ENCODE results near the gene PRKACA. TPM values are rescaled to one million over a fixed set of nuclear protein-coding genes. Genes with fewer than 3 reads are reported as not detected.

The PRKACA gene
- total RNA-seq, 3 donors from 2014 or later, result 45.0 to 46.1 (median 45.3) TPM

GRCh38 chr19:14115756-14116155 is 1.8 kb downstream of the PRKACA start:
- no peaks in the 10 kb centered on the region for H3K36me3 Mint-ChIP-seq (ENCODE audit: insufficient read depth)
- no peaks in the 10 kb centered on the region for H3K27me3 Mint-ChIP-seq (ENCODE audit: low read depth)
- DNase-seq (no peak), ATAC-seq (no peak)
- H3K4me3 Mint-ChIP-seq, result peak overlapping the region; percentile 90
- no peaks in the 10 kb centered on the region for H3K9me3 Mint-ChIP-seq
- peaks cover 44% of the 10 kb centered on the region for H3K4me1 Mint-ChIP-seq (ENCODE audit: low read depth)

DNA sequence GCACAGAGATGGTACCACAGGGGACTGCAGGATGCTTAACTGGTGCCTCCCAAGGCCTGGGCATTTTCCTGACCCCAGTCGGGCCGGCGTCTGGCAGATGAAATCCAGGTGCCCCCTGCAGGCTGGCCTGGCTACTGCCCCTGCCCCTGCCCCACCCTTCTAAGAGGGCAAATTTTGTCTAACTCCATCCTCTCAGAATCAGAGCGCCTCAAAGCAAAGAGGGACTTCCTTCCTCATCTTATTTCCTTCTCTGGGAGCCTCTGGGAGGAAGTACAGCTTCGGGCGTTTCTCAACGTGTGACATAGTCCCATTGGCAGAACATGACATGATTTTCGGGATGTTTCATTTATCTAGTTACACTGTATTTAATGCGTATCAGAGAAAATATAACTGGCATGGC is 2.7 kb downstream of the PRKACA start:
- Mint-ChIP-seq H3K36me3 (ENCODE audit: insufficient read depth) (no peaks in the 10 kb centered on the region), H3K4me1 (ENCODE audit: low read depth) (peaks cover 44% of the 10 kb centered on the region), H3K9me3 (no peaks in the 10 kb centered on the region), H3K27me3 (ENCODE audit: low read depth) (no peaks in the 10 kb centered on the region), H3K4me3 (peak overlapping the region; percentile 37)
- DNase-seq (peak; percentile 48), ATAC-seq (no peak)

DNA sequence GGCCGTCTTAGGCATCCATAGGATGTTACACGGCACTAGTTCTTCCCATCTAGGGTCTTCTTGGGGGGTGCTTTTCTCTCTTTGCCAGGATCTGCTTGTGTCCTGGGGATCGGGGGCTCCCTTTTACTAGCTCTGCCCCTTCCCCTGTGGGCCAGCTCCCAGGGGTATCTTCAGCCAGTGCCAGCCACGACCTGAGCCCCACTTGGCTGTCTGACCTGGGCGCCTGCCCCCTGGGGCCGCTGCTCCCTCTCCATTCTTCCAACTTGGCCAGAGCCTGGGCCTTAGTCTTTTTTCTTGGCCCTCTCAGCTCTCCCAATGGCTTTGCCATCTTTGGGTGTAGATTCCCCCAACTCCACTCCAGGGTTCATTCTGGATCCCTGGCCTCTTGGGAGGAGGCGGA is 3.1 kb downstream of the PRKACA start:
- Mint-ChIP-seq H3K36me3 (ENCODE audit: insufficient read depth) (no peaks in the 10 kb centered on the region), H3K4me1 (ENCODE audit: low read depth) (peaks cover 44% of the 10 kb centered on the region), H3K27me3 (ENCODE audit: low read depth) (no peaks in the 10 kb centered on the region), H3K9me3 (no peaks in the 10 kb centered on the region), H3K4me3 (no peak overlapping the region)
- no peak for ATAC-seq
- DNase-seq, result no peak

DNA sequence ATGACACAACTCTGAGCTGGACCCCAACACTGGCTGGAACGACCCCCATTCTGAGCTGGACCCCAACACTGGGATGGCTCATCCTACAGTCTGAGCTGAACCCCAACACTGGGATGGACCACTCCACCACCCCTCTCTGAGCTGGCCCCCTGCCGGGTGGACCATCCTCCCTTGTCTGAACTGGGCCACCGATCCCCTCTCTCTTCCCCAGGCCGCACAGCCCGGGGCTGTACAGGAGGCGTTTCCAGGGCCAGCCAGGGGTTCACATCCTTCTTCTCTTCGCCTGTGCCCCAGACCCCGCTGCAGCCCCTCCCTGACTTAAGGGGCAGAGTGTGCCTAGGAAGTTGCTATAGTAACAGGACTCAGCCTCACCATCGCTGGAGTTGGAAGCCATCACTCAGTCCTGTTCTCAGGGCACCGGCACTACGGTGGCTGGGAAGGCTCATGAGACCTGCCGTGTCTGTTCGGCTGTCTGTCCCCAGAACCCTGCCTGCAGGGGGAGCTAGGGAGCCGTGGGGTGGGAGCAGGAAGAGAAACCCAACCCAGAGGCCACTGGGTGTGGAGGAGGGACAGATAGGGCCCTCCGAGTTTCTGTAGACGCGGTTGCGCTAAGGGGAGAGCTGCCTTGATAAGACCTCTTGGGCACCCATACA is 3.7 kb downstream of the PRKACA start:
- Mint-ChIP-seq H3K36me3 (ENCODE audit: insufficient read depth) (no peaks in the 10 kb centered on the region), H3K9me3 (no peaks in the 10 kb centered on the region), H3K27me3 (ENCODE audit: low read depth) (no peaks in the 10 kb centered on the region), H3K4me3 (no peak overlapping the region), H3K4me1 (ENCODE audit: low read depth) (peaks cover 40% of the 10 kb centered on the region)
- peak; percentile 32 for DNase-seq
- no peak for ATAC-seq

DNA sequence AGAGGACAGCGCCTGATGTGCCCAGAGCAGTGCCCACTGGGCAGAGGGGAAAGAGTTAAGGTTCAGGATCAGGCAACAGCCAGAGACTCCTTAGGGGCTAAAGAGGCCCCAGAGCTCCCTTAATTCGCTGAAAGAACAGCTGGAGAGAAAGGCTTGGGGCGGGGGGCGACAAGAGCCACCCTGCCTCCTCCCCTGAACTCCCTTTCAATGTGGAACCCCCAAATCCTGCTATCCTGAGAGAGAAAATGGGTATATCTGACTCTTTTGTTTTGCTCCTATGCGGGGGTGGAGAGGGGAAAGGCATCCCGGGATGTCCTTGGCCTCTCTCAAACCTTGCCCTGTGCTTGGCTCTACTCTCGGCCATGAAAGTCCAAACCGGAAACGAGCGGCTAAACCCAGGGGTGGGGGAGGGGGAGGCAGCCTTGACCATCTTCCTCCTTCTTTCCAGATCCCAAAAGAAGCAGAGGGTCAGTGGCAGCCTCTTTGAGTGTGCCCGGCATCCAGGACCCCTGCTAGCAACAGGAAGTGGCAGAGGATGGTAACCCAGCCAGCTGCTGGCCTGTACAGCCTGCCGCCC is 4.7 kb downstream of the PRKACA start:
- Mint-ChIP-seq H3K4me3 (no peak overlapping the region), H3K9me3 (no peaks in the 10 kb centered on the region), H3K27me3 (ENCODE audit: low read depth) (no peaks in the 10 kb centered on the region), H3K4me1 (ENCODE audit: low read depth) (peaks cover 35% of the 10 kb centered on the region), H3K36me3 (ENCODE audit: insufficient read depth) (no peaks in the 10 kb centered on the region)
- ATAC-seq (no peak), DNase-seq (no peak)

DNA sequence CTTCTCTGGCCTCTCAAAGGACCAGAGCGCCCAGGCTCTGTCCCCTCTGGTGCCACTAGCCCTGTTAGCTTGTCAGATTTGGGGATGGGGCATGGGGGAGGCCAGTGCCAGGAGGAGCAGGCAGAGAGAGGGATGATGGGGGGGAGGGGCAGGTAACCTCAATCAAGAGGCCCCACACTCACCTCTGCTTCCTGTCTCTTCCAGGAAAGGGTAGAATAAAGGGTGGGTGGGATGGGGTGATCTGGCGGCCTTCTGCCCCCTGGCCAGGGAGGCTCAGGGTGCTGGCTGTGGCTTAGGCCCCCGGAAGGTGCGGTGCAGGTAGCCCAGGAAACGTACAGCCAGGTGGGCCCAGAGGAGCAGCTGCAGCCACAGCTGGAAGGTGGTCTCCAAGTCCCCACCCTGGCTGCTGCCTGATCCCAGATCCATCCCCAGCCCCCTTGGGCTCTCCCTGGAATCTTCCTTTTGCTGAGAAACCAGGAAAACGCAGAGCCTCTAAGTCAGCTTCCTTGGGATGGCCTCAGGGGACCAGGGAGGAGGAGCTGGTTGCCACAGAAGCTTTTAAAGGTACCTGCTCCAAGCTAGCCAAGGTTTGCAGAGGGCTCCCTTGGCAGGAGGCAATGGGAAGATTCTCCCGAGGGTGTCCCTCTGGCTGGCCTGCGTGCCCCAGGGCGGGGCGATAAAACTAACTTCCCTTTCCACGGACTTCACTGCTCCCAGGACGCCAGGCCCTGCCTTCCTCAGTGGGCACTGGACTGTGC is 5.3 kb downstream of the PRKACA start:
- ATAC-seq, result no peak
- Mint-ChIP-seq H3K9me3 (no peaks in the 10 kb centered on the region), H3K36me3 (ENCODE audit: insufficient read depth) (no peaks in the 10 kb centered on the region), H3K4me3 (no peak overlapping the region), H3K4me1 (ENCODE audit: low read depth) (peaks cover 35% of the 10 kb centered on the region), H3K27me3 (ENCODE audit: low read depth) (no peaks in the 10 kb centered on the region)
- no peak for DNase-seq

DNA sequence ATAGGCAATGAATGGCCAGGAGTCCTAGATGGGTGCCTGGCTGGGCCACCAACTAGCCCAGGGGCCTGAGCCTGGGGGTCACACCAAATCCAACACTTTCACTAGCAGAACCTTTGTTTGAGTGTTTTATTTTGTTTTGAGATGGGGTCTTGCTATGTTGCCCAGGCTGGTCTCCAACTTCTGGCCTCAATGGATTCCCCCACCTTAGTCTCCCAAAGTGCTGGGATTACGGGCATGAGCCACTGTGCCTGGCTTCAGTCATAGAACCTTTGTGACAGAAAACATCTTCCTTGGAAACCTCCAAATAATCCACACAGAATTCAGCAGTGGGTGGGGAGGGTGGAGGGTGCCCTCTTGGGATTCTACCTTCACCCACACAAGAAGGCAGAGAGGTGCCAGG is 6.1 kb downstream of the PRKACA start:
- no peak overlapping the region for H3K4me3 Mint-ChIP-seq
- H3K36me3 Mint-ChIP-seq (ENCODE audit: insufficient read depth), result no peaks in the 10 kb centered on the region
- DNase-seq (no peak), ATAC-seq (no peak)
- H3K9me3 Mint-ChIP-seq, result no peaks in the 10 kb centered on the region
- peaks cover 31% of the 10 kb centered on the region for H3K4me1 Mint-ChIP-seq (ENCODE audit: low read depth)
- H3K27me3 Mint-ChIP-seq (ENCODE audit: low read depth), result no peaks in the 10 kb centered on the region

DNA sequence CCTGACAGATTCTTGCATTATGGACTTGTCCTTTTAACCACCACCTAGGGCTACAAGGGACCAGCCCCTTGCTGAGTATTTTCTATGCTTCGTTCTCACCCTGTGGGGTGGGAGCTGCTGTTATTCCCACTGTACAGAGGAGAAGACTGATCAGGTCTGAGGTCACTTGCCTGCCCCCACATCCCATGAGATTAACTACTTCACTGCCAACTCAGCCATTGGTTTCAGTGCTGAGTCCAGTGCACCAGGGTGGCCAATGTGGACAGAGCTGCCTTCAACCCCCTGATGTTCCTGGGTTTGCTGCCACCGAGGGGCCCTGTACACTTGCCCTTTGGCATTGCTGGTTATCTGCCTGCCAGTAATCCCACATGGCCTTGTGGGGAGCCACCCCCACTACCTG is 6.9 kb downstream of the PRKACA start:
- no peaks in the 10 kb centered on the region for H3K27me3 Mint-ChIP-seq (ENCODE audit: low read depth)
- H3K4me3 Mint-ChIP-seq, result no peak overlapping the region
- peaks cover 24% of the 10 kb centered on the region for H3K4me1 Mint-ChIP-seq (ENCODE audit: low read depth)
- H3K9me3 Mint-ChIP-seq, result no peaks in the 10 kb centered on the region
- no peak for ATAC-seq
- no peak for DNase-seq
- H3K36me3 Mint-ChIP-seq (ENCODE audit: insufficient read depth), result peaks cover 1% of the 10 kb centered on the region

- Mint-ChIP-seq H3K4me1 (ENCODE audit: low read depth) (peaks cover 5% of the 10 kb centered on the region), H3K4me3 (no peak overlapping the region), H3K9me3 (no peaks in the 10 kb centered on the region), H3K36me3 (ENCODE audit: insufficient read depth) (peaks cover 5% of the 10 kb centered on the region), H3K27me3 (ENCODE audit: low read depth) (no peaks in the 10 kb centered on the region)
- DNase-seq, result no peak
- ATAC-seq, result no peak
Measured at GRCh38 chr19:14107581-14108461, 9.7 kb downstream of the PRKACA start.

- H3K27me3 Mint-ChIP-seq (ENCODE audit: low read depth), result no peaks in the 10 kb centered on the region
- H3K4me3 Mint-ChIP-seq, result no peak overlapping the region
- H3K4me1 Mint-ChIP-seq (ENCODE audit: low read depth), result peaks cover 4% of the 10 kb centered on the region
- DNase-seq (no peak), ATAC-seq (no peak)
- peaks cover 5% of the 10 kb centered on the region for H3K36me3 Mint-ChIP-seq (ENCODE audit: insufficient read depth)
- no peaks in the 10 kb centered on the region for H3K9me3 Mint-ChIP-seq
Measured at GRCh38 chr19:14106840-14107239, 10.7 kb downstream of the PRKACA start.

- Mint-ChIP-seq H3K36me3 (ENCODE audit: insufficient read depth) (peaks cover 9% of the 10 kb centered on the region), H3K27me3 (ENCODE audit: low read depth) (no peaks in the 10 kb centered on the region), H3K4me1 (ENCODE audit: low read depth) (no peaks in the 10 kb centered on the region), H3K9me3 (no peaks in the 10 kb centered on the region), H3K4me3 (no peak overlapping the region)
- DNase-seq (no peak), ATAC-seq (no peak)
Measured at GRCh38 chr19:14105680-14106079, 11.9 kb downstream of the PRKACA start.

DNA sequence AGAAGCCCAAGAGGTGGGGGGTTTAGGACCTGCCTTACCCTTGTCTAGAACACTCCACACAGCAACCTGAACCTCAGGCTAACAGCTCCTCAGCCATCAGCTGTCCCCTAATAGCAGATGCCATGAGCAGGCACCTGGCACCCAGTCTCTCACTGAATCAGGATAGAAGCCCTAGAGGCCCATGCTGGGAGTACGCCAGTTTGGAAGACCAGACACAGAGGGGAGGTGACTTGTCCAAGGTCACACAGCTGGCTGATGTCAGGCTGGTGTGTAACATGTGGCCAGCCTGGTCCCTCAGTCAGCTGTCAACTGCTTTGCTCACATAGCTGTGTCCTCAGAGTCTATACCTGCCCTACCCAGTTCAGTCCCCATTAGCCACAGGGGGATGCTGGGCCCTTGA is 14.3 kb downstream of the PRKACA start:
- no peaks in the 10 kb centered on the region for H3K27me3 Mint-ChIP-seq (ENCODE audit: low read depth)
- H3K4me1 Mint-ChIP-seq (ENCODE audit: low read depth), result no peaks in the 10 kb centered on the region
- H3K9me3 Mint-ChIP-seq, result no peaks in the 10 kb centered on the region
- DNase-seq, result no peak
- no peak for ATAC-seq
- peaks cover 9% of the 10 kb centered on the region for H3K36me3 Mint-ChIP-seq (ENCODE audit: insufficient read depth)
- no peak overlapping the region for H3K4me3 Mint-ChIP-seq

- H3K36me3 Mint-ChIP-seq (ENCODE audit: insufficient read depth), result peaks cover 9% of the 10 kb centered on the region
- no peaks in the 10 kb centered on the region for H3K9me3 Mint-ChIP-seq
- no peaks in the 10 kb centered on the region for H3K4me1 Mint-ChIP-seq (ENCODE audit: low read depth)
- H3K4me3 Mint-ChIP-seq, result no peak overlapping the region
- ATAC-seq (no peak), DNase-seq (no peak)
- no peaks in the 10 kb centered on the region for H3K27me3 Mint-ChIP-seq (ENCODE audit: low read depth)
Measured at GRCh38 chr19:14102756-14103155, 14.8 kb downstream of the PRKACA start.

DNA sequence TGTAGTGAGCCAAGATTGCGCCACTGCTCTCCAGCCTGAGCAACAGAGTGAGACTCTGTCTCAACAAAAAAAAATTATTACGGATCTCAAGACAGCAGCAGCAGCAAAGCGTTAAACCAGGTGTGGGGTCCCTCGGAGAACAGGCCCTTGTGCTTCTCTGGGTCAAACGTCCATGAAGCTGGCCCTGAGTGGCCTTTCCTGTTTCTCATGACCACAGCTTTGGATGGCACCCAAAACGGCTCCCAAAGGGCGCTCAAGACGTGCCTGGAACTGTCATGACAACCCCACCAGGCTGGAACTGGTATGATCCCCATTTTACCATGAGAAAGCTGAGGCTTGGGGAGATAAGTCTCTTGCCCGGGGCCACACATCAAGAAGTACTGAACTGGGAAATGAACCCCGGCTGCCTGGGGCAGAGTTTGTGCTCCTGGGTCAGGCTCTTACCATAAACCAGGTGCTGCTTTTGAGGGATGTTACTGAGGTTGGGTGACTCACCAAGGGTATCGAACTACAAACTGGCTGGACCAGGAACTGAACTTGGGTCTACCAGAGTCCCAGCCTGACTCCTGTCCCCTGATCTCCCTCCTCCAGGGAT is 15.4 kb downstream of the PRKACA start:
- DNase-seq, result no peak
- ATAC-seq, result no peak
- no peaks in the 10 kb centered on the region for H3K4me1 Mint-ChIP-seq (ENCODE audit: low read depth)
- H3K27me3 Mint-ChIP-seq (ENCODE audit: low read depth), result no peaks in the 10 kb centered on the region
- H3K9me3 Mint-ChIP-seq, result no peaks in the 10 kb centered on the region
- peaks cover 10% of the 10 kb centered on the region for H3K36me3 Mint-ChIP-seq (ENCODE audit: insufficient read depth)
- no peak overlapping the region for H3K4me3 Mint-ChIP-seq
